HG02970 (cell line): ENCODE measurements around the gene KRTAP10-10.
"Not testable (repeated sequence)": the region's sequence is repeated elsewhere in the genome, so short reads cannot be mapped to it uniquely, and the experiment has no call there.

ENCODE experiments used
- ATAC-seq: cut with Tn5 transposase; IDR thresholded peaks from one replicate; pipeline ENCODE4 v1.9.1; 2021; ENCODE audit warnings: mild to moderate bottlenecking, moderate library complexity, moderate number of reproducible peaks; ENCODE audit not compliant: unreplicated experiment, low FRiP score

The KRTAP10-10 gene

GRCh38 chr21:44648557-44649311 lies 11.6 kb downstream of the KRTAP10-10 start:
- no peak for ATAC-seq

- no peak for ATAC-seq
Measured at GRCh38 chr21:44649521-44650100, 12.5 kb downstream of the KRTAP10-10 start.

DNA sequence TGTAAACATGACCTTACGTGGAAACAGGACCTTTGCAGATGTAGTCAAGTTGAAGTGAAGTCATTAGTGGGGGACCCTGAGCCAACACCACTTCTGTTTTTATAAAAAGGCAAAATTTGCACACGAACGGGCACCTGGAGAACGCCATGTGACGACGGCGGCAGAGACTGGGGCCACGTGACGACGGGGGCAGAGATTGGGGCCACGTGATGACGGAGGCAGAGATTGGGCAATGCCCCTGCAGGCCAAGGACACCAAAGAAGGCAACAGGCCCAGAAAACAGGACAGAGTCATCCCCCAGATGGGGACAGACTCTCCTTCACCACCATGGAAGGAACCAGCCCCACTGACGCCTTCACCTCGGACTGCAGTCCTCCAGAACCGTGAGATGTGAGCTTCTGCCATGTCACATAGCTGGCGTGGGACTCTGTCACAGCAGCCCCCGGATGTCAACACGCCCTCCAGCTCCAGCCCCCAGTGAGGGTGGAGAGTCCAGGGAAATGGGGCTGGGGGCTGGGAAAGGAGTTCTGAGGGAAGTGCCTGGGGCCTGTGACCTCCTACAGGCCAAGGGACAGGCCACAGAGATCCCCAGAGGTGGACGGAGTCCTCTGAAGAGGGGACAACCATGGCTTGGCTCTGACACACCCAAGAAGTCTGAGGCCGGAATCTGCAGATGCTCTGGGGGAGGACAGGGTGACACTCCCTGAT lies 13.3 kb downstream of the KRTAP10-10 start:
- no peak for ATAC-seq

DNA sequence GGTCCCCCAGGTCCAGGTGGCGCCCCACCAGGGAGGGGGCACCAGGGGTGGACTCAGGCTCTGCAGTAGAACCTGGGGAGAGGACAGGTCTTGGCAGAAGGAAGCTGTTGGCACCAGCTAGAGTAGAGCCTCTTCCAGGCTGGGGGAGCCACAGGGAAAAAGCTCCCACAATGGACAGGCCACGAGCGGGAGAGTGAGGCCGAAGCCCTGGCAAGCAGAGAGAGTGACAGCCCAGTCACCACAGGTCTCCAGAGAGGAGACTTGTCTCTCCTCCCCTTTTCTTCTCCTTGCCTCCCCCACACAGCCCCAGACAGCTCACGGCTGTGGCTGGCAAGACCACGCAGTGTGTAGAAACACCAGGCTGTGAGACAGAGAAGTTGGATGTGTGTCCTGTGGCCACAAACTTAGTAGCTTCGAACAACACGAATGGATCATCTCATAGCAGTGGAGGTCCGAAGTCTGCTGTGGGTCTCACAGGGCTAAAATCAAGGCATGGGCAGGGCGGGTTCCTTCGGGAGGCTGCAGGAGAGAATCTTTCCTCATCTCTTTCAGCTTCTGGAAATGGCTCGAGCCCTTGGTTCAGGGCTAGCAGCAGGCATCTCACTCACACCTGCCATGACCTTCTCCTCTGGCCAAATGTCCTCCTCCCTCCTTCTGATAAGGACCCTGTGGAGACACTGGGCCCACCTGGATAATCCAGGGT lies 14.0 kb downstream of the KRTAP10-10 start:
- ATAC-seq, result no peak

- ATAC-seq, result no peak
Measured at GRCh38 chr21:44653123-44653522, 16.0 kb downstream of the KRTAP10-10 start.

- no peak for ATAC-seq
Measured at GRCh38 chr21:44653656-44654575, 16.8 kb downstream of the KRTAP10-10 start.

GRCh38 chr21:44654576-44655175 lies 17.5 kb downstream of the KRTAP10-10 start, which contains the start of gene KRTAP12-4:
KRTAP12-4 (minus strand) TSS chr21:44654659; CDS start chr21:44654614, 45 bp downstream.
- ATAC-seq, result no peak

DNA sequence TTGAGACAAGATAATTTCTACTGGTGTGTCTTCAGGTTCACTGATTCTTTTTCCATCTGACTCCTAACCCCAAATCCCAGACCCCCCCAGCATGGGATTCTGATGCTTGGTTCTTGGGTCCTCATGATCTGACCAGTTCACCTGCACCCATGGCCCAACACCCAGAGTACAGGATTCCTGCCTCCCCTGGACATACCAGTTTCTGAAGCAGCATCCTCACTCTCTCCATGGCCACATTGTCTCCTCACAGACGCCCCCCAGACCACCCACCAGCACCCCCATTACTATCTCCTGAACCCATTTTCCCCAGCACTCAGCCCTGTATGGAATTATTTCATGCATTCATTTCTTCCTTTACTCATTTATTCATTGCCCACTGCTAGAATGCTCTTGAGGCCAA lies 19.7 kb downstream of the KRTAP10-10 start:
- no peak for ATAC-seq

GRCh38 chr21:44657635-44658540 lies 20.7 kb downstream of the KRTAP10-10 start, which contains the start of gene KRTAP12-3:
KRTAP12-3 (plus strand) TSS chr21:44657932; CDS start chr21:44657980, 48 bp downstream.
- no peak for ATAC-seq

DNA sequence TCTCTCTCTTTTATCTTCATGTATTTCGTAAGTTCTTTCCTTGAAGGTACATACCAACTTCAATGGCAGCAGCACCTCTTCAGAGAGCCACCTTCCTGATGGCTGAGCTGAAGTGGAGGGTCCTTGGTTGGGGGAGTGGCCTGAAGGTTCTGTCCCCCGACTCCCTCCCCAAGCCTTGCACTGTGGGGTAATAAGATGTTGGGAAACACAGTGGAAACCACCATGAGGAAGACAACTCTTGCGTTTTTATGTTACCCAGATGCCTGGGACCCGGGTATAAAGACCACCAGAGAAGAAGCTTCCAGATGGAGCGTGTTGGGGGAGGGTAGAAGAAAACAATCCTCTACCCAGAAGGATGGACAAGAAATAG lies 21.4 kb downstream of the KRTAP10-10 start:
- no peak for ATAC-seq

GRCh38 chr21:44658913-44659595 lies 21.9 kb downstream of the KRTAP10-10 start:
- no peak for ATAC-seq

DNA sequence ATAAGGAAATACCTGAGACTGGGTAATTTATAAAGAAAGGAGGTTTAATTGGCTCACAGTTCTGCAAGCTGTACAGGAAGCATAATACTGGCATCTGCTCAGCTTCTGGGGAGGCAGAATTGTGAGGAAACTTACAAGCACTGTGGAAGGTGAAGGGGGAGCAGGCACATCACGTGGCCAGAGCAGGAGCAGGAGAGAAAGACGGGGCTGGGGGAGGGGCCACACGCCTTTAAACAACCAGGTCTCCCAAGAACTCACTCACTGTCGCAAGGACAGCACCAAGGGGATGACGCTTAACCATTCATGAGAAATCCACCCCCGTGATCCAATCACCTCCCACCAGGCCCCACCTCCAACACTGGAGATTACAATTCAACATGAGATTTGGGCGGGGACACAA lies 24.4 kb downstream of the KRTAP10-10 start:
- not testable (repeated sequence) for ATAC-seq

- no peak for ATAC-seq
Measured at GRCh38 chr21:44664691-44665090, 27.5 kb downstream of the KRTAP10-10 start.

GRCh38 chr21:44666401-44667320 lies 29.5 kb downstream of the KRTAP10-10 start, which contains the start of gene KRTAP12-2:
KRTAP12-2 (minus strand) TSS chr21:44666927; CDS start chr21:44666886, 41 bp downstream.
- ATAC-seq, result no peak

DNA sequence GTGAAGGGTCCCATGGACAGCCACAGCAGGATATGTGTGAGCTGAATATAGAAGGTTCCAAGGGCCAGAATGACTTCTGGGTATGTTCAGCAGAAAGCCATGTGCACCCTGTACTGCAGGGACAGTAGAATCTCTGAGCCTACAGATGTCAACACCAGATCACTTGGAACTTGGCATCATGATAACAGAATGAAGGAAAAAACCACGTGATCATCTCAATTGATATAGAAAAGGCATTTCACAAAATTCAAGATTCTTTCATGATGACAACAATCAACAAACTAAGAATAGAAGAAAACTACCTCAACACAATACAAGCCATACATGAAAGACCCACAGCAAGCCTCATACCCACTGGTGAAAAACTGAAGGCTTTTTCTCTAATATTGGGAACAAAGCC lies 30.5 kb downstream of the KRTAP10-10 start:
- no peak for ATAC-seq

DNA sequence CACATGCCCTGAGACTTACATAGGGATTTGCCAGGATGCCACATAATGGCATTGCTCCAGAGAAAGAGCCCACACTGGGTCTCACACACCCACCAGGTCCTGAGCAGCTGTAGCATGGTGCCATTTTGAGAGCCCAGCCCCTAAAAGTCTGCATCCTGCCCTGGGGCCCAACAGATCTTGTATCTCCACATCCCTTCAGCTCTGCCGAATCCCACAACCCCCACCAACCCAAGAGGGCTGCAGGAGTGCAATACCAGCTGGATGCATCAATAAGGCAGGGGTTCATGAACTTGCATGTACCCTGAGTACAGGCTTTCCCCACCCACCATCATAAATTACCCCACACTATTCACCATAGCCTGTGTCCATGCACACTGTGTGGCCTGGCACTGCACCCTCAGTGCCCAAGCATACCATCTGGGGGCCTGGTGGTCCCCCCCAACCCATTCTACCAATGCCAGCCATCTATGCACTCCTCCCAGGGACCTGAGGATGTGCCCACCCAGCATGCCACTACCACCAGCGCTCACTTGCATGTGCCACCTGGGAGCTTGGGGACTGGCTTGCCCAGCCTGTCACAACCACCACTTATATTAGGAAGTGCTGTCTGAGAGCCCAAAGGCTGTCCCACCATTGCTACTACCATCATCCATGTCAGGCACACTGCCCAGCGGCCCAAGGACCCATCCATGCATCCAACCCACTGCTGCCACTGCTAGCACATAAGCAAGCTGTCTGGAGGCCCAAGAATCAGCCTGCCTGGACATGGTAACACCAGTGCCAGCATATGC lies 33.7 kb downstream of the KRTAP10-10 start:
- ATAC-seq, result no peak
